Lower leg skin (tissue), 4 donors: ENCODE results near the gene RAB3D. TPM values are rescaled to one million over a fixed set of nuclear protein-coding genes. Genes with fewer than 3 reads are reported as not detected.

Experiments
- DNase-seq, 2 donors: peaks; one replicate each; pipeline ENCODE4 v3.0.0-alpha.2; 2019; ENCODE audit warnings: low spot score in 2 of 2
- H3K4me3 ChIP-seq: fragments of 200-600 bp; sonication (generic); 2 replicates; pipeline ENCODE4 v1.5.1; 2017; ENCODE audit warnings: mild to moderate bottlenecking, low read depth; ENCODE audit not compliant: poor library complexity, severe bottlenecking
- CTCF ChIP-seq, 3 donors: fragments of 450-650 bp; IDR thresholded peaks; one replicate each; pipeline ENCODE4 v1.5.1; 2016; ENCODE audit warnings: antibody characterized with exemption in 3 of 3, mild to moderate bottlenecking in 3 of 3, moderate library complexity in 2 of 3
- POLR2A ChIP-seq, 2 donors: fragments of 450-650 bp; IDR thresholded peaks; one replicate each; pipeline ENCODE4 v1.6.1; 2016 to 2017; ENCODE audit warnings: antibody characterized with exemption in 2 of 2, mild to moderate bottlenecking in 1 of 2, moderate library complexity in 1 of 2
- WGBS, 2 donors: methylation state at CpG; one replicate each; pipeline ENCODE4 v1.1.5; 2018; 5-methylcytosine and 5-hydroxymethylcytosine counted together
- intact Hi-C: fragments of 100-400 bp; cut with DNase I; formaldehyde crosslinking; loops from one replicate; pipeline ENCODE4 v1.15.0; 2023; ENCODE audit warnings: low total_unique reads
- total RNA-seq, 4 donors: library from RNA; depleted of rRNA; stranded (reverse); fragments of >200 nt; gene quantifications; one replicate each; pipeline ENCODE4 v1.1.0, GENCODE V29; 2016

The RAB3D gene
- total RNA-seq, 4 donors from 2014 or later = 88.6 to 107 (median 98.0) TPM

- intact Hi-C loops = no loop called here
- DNase-seq = no peak
- H3K4me3 ChIP-seq = no peak overlapping the region
- TF ChIP-seq CTCF (IDR thresholded peaks at IDR 0.05) (no peak), POLR2A (IDR thresholded peaks at IDR 0.05) (no peak)
- 49 to 63% methylated on average over 2 of the region's 2 CpGs for WGBS, 2 donors
Observed at GRCh38 chr19:11273296-11273695, 66.2 kb downstream of the RAB3D start.

Other genes with a start within 250 kb of the RAB3D start
- 1 to 10 TPM in 2 of 4 donors, under 1 TPM in 2; 0.17 to 8.5 (median 0.82) TPM for gene SPC24, start 183.9 kb downstream of the RAB3D start, total RNA-seq
- 100 to 1,000 TPM in 1 of 4 donors, 10 to 100 TPM in 3; 28.7 to 117 (median 77.7) TPM for gene KANK2, start 142.1 kb downstream of the RAB3D start, total RNA-seq
- gene ANGPTL8, start 100.0 kb downstream of the RAB3D start, total RNA-seq = not detected
- 100 to 1,000 TPM in 1 of 4 donors, 10 to 100 TPM in 3; 63.4 to 102 (median 65.6) TPM for gene DOCK6, start 77.1 kb downstream of the RAB3D start, total RNA-seq
- gene TSPAN16, start 43.5 kb downstream of the RAB3D start, total RNA-seq = not detected
- gene TMEM205, start 6.6 kb upstream of the RAB3D start, total RNA-seq = 100 to 1,000 TPM; 177 to 222 (median 208) TPM
- 10 to 100 TPM in 2 of 4 donors, 1 to 10 TPM in 2; 8.4 to 20.1 (median 10.4) TPM for gene CCDC159, start 6.9 kb upstream of the RAB3D start, total RNA-seq
- 10 to 100 TPM; 18.6 to 40.6 (median 29.8) TPM for gene PLPPR2, start 15.8 kb upstream of the RAB3D start, total RNA-seq
- 1 to 10 TPM; 2.1 to 3.3 (median 2.3) TPM for gene SWSAP1, start 35.0 kb upstream of the RAB3D start, total RNA-seq
- 1 to 10 TPM; 1.3 to 2.9 (median 2.5) TPM for gene EPOR, start 44.7 kb upstream of the RAB3D start, total RNA-seq
- 1 to 10 TPM in 2 of 4 donors, under 1 TPM in 2; 0.17 to 6.3 (median 1.6) TPM for gene RGL3, start 79.7 kb upstream of the RAB3D start, total RNA-seq
- gene ODAD3, start 95.5 kb upstream of the RAB3D start, total RNA-seq = 1 to 10 TPM in 1 of 4 donors, under 1 TPM in 2, not detected in 1; 0.44 to 1.1 (median 0.94) TPM
- 100 to 1,000 TPM; 121 to 189 (median 157) TPM for gene PRKCSH, start 96.0 kb upstream of the RAB3D start, total RNA-seq
- not detected for gene ELAVL3, start 141.4 kb upstream of the RAB3D start, total RNA-seq
- 10 to 100 TPM in 3 of 4 donors, 1 to 10 TPM in 1; 8.4 to 16.9 (median 11.6) TPM for gene ZNF653, start 166.2 kb upstream of the RAB3D start, total RNA-seq
- gene ECSIT, start 189.5 kb upstream of the RAB3D start, total RNA-seq = 10 to 100 TPM; 55.9 to 82.8 (median 57.7) TPM
- gene CNN1, start 199.2 kb upstream of the RAB3D start, total RNA-seq = 10 to 100 TPM in 3 of 4 donors, 1 to 10 TPM in 1; 7.7 to 72.3 (median 19.7) TPM
- 10 to 100 TPM; 22.3 to 41.5 (median 35.4) TPM for gene ELOF1, start 219.6 kb upstream of the RAB3D start, total RNA-seq
- 10 to 100 TPM; 29.0 to 63.5 (median 52.1) TPM for gene ACP5, start 238.0 kb upstream of the RAB3D start, total RNA-seq